Stimulated activated CD8-positive, alpha-beta memory T cell treated with anti-CD3 and anti-CD28 coated beads, Interleukin-7, amount 100 ng/mL, for 1 hour (primary cell): ENCODE data around the gene ZNF575.

Source experiments
- DNase-seq, 2 donors: peaks; one replicate each; pipeline ENCODE4 v3.0.0-alpha.2; 2020; ENCODE audit warnings: low read depth in 2 of 2

ZNF575 gene

GRCh38 chr19:43532962-43533545 is at the start of gene ZNF575:
ZNF575 (plus strand) TSS chr19:43533188; CDS start chr19:43534423, 1,235 bp downstream.
- DNase-seq, result peak; percentile 60 to 64

GRCh38 chr19:43483281-43483680 is 49.7 kb upstream of the ZNF575 start:
- no peak for DNase-seq

DNA sequence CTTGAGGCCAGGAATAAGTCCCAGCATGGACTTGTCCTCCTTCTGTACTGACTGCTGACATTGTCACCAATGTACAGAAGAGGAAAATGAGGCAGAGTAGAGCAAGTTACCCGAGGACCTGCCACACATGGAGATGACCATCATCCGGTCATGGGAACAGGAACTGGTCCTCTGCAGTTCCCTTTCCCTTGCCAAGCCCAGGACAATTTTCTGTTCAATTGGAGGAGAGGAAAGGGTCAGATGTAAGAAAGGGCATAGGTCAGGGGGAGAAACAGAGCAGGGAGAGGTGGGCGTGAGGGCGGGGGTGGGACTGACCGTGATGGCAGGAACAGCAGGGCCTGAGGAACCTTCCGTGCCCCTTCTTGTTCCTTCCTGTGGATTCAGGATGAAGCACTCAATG is 47.0 kb upstream of the ZNF575 start:
- no peak for DNase-seq

GRCh38 chr19:43486412-43486811 is 46.6 kb upstream of the ZNF575 start:
- no peak for DNase-seq

GRCh38 chr19:43488179-43488578 is 44.8 kb upstream of the ZNF575 start:
- DNase-seq, result no peak

- no peak for DNase-seq
Measured at GRCh38 chr19:43489310-43489709, 43.7 kb upstream of the ZNF575 start.

DNA sequence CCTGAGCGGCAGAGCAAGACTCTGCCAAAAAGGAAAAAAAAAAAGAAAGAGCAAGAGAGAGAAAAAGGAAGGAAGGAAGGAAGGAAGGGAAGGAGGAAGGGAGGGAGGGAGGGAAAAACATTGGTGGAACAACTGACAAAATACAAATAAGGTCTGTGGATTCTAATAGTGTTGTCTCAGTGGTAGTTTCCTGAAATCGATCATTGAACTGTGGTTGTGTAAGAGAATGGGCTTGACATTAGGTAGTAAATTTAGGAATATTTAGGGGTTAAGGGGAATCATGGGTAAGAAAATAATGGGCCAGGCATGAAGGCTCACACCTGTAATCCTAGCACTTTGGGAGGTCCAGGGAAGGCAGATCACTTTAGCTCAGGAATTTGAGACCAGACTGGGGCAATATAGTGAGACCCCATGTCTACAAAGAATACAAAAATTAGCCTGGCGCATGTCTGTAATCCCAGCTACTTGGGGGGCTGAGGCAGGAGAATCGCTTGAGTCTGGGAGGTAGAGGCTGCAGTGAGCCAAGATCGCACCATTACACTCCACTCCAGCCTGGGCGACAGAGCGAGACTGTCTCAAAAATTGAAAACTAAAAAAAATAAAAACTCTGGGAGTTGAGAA is 42.9 kb upstream of the ZNF575 start:
- no peak for DNase-seq

DNA sequence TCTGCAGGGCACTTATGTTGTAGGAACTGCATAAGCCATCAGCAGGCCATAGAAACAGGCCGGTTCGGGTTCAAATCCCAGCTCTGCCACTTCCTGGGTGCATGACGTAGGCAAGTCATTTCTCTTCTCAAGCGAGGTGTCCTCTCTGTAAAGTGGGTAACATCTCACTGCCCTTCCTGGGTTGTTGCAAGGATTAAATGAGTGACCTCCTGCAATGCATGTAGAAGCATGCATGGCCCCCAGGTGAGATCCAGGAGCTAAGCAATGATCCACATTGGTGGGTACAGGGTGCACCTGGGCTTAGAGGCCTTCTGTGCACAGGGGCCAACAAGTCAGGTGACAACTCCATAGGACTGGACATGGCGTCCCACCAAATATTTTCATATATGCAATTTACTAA is 42.2 kb upstream of the ZNF575 start:
- DNase-seq, result no peak

DNA sequence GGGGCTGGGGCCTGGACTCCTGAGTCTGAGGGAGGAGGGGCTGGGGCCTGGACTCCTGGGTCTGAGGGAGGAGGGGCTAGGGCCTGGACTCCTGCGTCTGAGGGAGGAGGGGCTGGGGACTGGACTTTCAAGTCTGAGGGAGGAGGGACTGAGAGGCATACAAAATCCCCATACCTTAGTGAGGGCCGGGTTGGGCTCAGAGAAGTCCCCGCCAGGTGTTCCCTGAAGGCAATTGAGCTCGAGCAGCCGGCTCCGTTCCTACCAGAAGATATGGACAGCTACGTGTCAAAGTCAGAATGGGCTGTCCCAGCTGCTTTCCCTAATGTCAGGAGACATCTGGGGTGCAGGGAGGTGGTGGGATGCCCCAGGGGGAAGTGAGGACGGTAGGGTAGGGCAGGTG is 37.9 kb upstream of the ZNF575 start:
- no peak for DNase-seq

DNA sequence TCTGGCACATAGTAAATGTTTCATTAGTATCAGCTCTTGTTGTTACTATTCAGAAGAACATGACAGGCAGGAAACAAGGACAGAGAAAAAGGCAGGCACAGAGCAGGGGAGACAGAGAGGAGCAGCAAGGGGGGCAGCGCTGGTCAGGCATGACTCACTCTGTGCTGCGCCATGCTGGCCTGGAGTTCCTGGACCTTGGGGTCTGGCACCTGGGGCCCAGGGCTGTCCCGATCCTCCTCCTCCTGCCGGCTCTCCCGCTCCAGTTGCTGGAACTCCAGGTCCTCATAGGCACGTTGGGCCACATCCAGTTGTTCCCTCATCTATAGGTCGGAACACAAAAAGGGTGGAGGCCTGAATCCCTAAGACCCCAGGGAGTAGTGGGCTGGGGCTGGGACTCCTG is 36.0 kb upstream of the ZNF575 start:
- DNase-seq, result no peak

- DNase-seq, result no peak
Measured at GRCh38 chr19:43498233-43498842, 34.6 kb upstream of the ZNF575 start.

DNA sequence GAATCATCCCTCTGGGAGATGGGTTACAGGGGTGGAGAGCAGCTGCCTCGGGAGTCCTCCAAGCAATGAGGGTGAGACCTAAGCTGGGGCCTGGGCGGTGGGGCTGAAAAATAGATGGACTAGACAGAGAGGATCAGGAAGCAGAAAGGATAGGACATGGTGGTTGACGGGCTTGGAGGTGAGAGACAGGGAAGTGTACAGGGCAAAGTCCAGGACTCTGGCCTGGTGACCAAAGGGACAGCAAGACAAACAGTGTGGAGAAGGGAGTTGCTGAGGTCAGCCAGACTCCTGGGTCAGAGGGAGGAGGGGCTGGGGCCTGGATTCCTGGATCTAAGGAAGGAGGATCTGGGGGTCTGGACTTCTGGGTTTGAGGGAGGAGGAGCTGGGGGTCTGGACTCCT is 33.9 kb upstream of the ZNF575 start:
- no peak for DNase-seq

DNA sequence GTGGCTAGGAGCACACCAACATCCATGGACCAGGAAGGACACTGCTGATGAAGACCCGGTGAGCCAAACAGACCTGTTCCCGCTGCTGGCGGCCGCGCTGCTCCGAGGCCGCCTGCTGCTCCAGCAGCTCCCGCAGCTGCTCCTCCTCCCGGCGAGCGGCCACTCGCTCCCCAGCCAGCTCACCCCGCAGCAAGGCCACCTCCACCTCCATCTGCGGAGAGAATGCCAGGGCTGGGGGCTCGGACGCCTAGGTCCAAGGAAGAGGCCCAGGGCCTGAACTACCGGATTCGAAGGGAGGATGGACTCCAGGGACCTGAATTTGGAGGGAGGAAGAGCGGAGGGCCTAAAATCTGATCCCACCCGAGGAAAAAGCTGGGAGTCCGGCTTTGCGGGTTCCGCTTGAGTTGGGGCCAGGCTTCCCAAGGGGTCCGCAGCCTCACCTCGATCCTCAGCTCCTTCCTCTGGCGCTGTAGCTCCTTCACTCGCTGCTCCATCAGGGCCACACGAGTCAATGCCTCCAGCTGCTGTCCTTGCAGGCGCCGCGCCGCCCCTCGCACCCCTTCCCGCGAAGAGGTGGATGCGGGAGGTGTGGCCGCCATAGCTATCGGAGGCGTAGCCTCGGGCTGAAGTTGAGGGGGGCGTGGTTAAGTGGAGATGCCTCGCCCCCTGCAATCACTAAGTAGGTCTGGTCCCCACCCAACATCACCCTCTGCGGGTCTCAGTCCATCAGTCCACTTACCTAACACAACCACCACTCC is 31.1 kb upstream of the ZNF575 start:
- DNase-seq, result no peak

DNA sequence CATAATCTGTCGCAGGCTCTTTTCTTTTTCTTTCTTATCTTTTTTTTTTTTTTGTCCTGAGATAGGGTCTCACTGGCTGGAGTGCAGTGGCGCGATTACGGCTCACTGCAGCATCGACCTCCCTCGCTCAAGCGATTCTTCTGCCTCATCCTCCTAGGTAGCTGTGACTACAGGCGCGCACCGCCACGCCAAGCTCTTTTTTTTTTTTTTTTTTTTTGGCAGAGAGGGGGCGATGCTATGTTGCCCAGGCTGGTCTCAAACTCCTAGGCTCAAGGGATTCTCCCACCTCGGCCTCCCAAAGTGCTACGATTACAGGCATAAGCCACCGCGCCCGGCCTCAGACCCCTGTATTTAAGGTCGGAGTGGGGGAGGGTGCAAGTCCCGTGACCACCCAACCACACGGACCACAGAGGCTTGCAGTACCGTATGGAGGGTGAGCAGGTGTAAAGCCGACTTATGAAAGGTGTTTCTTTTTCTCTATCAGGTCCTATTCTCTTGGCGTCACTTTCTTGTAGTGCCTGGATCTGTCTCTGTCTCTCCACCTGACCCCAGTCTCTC is 30.5 kb upstream of the ZNF575 start:
- DNase-seq, result no peak

DNA sequence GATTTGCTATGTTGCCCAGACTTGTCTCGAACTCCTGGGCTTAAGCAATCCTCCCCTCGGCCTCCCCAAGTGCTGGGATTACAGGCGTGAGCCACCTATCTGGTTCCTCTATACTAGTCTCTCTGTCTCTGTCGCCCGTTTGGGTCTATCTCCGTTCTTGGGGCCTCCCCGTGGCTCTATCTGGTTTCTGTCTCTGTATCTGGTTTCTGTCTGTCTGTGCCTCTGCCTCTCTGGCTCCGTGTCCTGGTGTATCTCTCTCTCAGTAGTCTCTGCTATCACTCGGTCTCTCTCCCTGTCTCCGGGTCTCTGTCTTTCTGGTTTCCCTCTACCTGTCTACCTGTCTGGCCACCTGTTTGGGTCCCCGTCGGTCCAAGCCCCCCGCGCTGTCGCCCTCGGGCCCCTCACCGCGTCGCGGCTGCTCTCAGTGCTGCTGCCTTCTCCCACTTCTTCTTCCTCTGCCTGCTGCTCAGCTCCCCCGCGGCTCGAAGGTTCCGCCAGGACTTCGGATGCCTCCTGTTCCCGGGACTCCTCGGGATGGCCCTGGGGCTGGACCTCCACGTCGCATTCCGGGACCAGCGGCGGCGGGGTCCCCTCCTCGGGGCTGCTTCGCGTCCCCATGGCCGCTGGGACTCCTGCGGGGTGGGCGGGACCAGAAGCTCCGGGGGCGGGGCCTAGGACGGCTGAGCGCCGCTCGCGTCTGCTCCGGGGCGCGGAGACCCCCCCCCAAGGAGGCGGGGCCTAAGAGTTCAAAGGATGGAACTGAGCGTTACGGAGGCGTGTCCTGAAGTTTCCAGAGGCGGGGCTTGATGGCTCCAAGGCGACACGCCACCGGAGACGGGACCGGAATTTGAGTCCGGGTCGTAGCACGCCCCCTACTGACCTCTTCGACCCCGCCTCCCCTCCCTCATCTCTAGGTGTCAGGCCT is 29.2 kb upstream of the ZNF575 start:
- DNase-seq, result peak; percentile 99

DNA sequence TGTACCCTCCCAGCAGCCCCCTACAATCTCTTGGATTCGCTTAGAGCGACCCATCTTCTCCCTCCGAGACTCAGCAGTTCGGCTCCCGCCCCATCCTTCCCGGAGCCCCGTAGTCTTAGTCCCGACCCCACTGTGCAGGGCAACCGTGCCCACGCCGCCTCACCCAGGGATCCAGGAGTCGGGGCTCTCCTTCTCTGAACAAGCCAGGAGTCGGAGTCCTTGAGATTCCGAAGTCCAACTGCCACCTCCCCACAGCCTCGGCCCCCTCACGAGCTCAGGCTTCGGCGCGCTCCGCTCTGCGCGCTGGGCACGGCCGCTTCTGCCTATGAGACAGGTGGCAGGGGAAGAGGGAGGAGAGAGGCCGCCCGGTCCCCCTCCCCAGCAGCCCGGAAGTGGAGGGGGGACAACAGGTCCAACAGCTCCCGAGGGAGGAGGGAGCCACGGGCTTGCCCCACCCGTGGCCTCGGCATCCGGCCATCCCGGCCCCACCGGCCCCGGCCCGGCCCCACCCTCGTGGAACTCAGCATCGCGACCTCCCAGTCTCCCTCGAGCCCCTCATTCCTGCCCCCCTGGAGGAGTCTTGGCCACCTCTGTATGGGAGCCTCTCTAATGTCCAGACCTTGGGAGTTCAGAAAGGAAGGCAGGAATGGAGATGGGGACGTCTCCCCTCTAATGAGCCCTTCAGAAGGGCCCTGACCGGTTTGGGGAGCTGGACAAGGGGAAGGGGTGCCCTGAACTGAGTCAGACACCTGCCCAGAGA is 28.4 kb upstream of the ZNF575 start, which contains the start of gene PHLDB3:
Gene PHLDB3, minus strand, starts transcription at position 321 of the 760 bp plus-strand sequence. CDS start 628 bp downstream, outside the sequence.
- peak in 1 of 2 donors; percentile 27 for DNase-seq

- no peak for DNase-seq
Measured at GRCh38 chr19:43505186-43505456, 27.9 kb upstream of the ZNF575 start.

GRCh38 chr19:43505941-43506340 is 27.0 kb upstream of the ZNF575 start:
- no peak for DNase-seq

GRCh38 chr19:43506629-43507028 is 26.4 kb upstream of the ZNF575 start:
- DNase-seq, result no peak

GRCh38 chr19:43507880-43508279 is 25.1 kb upstream of the ZNF575 start:
- no peak for DNase-seq

DNA sequence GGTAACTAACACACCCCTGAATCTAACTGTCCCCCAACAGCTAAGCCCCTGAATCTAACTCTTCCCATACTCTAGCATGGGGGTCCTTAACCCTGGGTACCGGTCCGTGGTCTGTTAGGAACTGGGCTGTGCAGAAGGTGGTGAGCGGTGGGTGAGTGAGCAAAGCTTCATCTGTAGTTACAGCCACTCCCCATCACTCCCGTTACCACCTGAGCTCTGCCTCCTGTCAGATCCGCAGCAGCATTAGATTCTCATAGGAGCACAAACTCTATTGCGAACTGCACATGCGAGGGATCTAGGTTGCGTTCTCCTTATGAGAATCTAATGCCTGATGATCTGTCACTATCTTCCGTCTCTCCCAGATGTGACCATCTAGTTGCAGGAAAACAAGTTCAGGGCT is 22.3 kb upstream of the ZNF575 start:
- DNase-seq, result no peak
